OCI-LY1 (cell line): ENCODE measurements around the gene TMEM233.

Experiments used
- H2AFZ ChIP-seq: fragments of 200-600 bp; sonication (generic), shearing (Covaris generic); 2 replicates; pipeline ENCODE4 v1.6.0; 2014; ENCODE audit warnings: antibody characterized with exemption, mild to moderate bottlenecking, low read length
- H3F3A ChIP-seq: fragments of 200-600 bp; sonication (generic), shearing (Covaris generic); 2 replicates; pipeline ENCODE4 v1.6.0; 2014; ENCODE audit warnings: mild to moderate bottlenecking, antibody characterized with exemption, low read length, moderate library complexity; ENCODE audit not compliant: insufficient read depth
- H3K27ac ChIP-seq: fragments of 200-600 bp; sonication (generic); 2 replicates; pipeline ENCODE4 v1.5.1; 2014; ENCODE audit warnings: low read length, mixed run types, mild to moderate bottlenecking, low read depth; ENCODE audit not compliant: poor library complexity, severe bottlenecking
- H3K27me3 ChIP-seq: fragments of 200-600 bp; sonication (generic); 2 replicates; pipeline ENCODE4 v1.6.0; 2014; ENCODE audit warnings: antibody characterized with exemption, mild to moderate bottlenecking, low read length, moderate library complexity; ENCODE audit not compliant: insufficient read depth
- H3K36me3 ChIP-seq: fragments of 200-600 bp; sonication (generic); 2 replicates; pipeline ENCODE4 v1.6.1; 2014; ENCODE audit warnings: mild to moderate bottlenecking, antibody characterized with exemption, low read length, moderate library complexity, mixed read lengths; ENCODE audit not compliant: insufficient read depth
- H3K4me1 ChIP-seq: fragments of 200-600 bp; sonication (generic); 2 replicates; pipeline ENCODE4 v1.5.1; 2014; ENCODE audit warnings: mild to moderate bottlenecking, low read length, moderate library complexity; ENCODE audit not compliant: insufficient read depth, severe bottlenecking
- H3K4me2 ChIP-seq: fragments of 200-600 bp; sonication (generic), shearing (Covaris generic); 2 replicates; pipeline ENCODE4 v1.6.1; 2014; ENCODE audit warnings: low read length
- H3K4me3 ChIP-seq: fragments of 200-600 bp; sonication (generic); 2 replicates; pipeline ENCODE4 v1.5.1; 2014; ENCODE audit warnings: low read length, low read depth, mild to moderate bottlenecking, mixed read lengths; ENCODE audit not compliant: poor library complexity, severe bottlenecking
- H3K79me2 ChIP-seq: fragments of 200-600 bp; shearing (Covaris generic); 2 replicates; pipeline ENCODE4 v1.6.1; 2016; ENCODE audit warnings: mixed run types, low read length, mixed read lengths; ENCODE audit not compliant: insufficient read depth
- H3K9ac ChIP-seq: fragments of 200-600 bp; sonication (generic), shearing (Covaris generic); 2 replicates; pipeline ENCODE4 v1.6.1; 2014; ENCODE audit warnings: mild to moderate bottlenecking, low read length, mixed read lengths
- H3K9me2 ChIP-seq: fragments of 200-600 bp; sonication (generic), shearing (Covaris generic); 2 replicates; pipeline ENCODE4 v1.6.1; 2014; ENCODE audit warnings: low read depth, mild to moderate bottlenecking, low read length, mixed read lengths
- H3K9me3 ChIP-seq: fragments of 200-600 bp; shearing (Covaris generic); 2 replicates; pipeline ENCODE4 v1.6.1; 2014; ENCODE audit warnings: low read length, mixed read lengths
- H4K20me1 ChIP-seq: fragments of 200-600 bp; sonication (generic), shearing (Covaris generic); 2 replicates; pipeline ENCODE4 v1.6.0; 2016; ENCODE audit warnings: mild to moderate bottlenecking, low read length; ENCODE audit not compliant: insufficient read depth
- EZH2 ChIP-seq: fragments of 200-600 bp; sonication (generic), shearing (Covaris generic); IDR thresholded peaks from 2 replicates; pipeline ENCODE4 v1.8.0; 2017; ENCODE audit warnings: borderline replicate concordance, mixed run types, mild to moderate bottlenecking, antibody characterized with exemption, low read length, moderate library complexity, mixed read lengths
- TF ChIP-seq, protein P1 (sequence below): fragments of 200-600 bp; sonication (generic), shearing (Covaris generic); IDR thresholded peaks from 2 replicates; pipeline ENCODE4 v1.5.1; 2017; ENCODE audit warnings: mild to moderate bottlenecking, antibody characterized with exemption, low read length, moderate library complexity, mixed read lengths

Gene TMEM233

DNA sequence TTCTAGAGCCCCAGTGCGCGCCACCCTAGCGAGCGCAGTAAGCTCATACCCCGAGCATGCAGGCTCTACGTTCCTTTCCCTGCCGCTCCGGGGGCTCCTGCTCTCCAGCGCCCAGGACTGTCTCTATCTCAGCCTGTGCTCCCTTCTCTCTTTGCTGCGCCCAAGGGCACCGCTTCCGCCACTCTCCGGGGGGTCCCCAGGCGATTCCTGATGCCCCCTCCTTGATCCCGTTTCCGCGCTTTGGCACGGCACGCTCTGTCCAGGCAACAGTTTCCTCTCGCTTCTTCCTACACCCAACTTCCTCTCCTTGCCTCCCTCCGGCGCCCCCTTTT, 791 bp downstream of the TMEM233 start:
- H3K79me2 ChIP-seq, result no peaks in the 10 kb centered on the region
- no peak overlapping the region for H3K4me3 ChIP-seq
- H3K27ac ChIP-seq, result no peak overlapping the region
- no peaks in the 10 kb centered on the region for H3K27me3 ChIP-seq
- H2AFZ ChIP-seq, result no peak overlapping the region
- H3F3A ChIP-seq, result no peaks in the 10 kb centered on the region
- no peaks in the 10 kb centered on the region for H4K20me1 ChIP-seq
- TF ChIP-seq EZH2, result no peak
- H3K4me1 ChIP-seq, result no peaks in the 10 kb centered on the region
- no peak overlapping the region for H3K4me2 ChIP-seq
- H3K9me3 ChIP-seq, result no peaks in the 10 kb centered on the region
- no peaks in the 10 kb centered on the region for H3K9me2 ChIP-seq
- no peak overlapping the region for H3K9ac ChIP-seq
- no peaks in the 10 kb centered on the region for H3K36me3 ChIP-seq

DNA sequence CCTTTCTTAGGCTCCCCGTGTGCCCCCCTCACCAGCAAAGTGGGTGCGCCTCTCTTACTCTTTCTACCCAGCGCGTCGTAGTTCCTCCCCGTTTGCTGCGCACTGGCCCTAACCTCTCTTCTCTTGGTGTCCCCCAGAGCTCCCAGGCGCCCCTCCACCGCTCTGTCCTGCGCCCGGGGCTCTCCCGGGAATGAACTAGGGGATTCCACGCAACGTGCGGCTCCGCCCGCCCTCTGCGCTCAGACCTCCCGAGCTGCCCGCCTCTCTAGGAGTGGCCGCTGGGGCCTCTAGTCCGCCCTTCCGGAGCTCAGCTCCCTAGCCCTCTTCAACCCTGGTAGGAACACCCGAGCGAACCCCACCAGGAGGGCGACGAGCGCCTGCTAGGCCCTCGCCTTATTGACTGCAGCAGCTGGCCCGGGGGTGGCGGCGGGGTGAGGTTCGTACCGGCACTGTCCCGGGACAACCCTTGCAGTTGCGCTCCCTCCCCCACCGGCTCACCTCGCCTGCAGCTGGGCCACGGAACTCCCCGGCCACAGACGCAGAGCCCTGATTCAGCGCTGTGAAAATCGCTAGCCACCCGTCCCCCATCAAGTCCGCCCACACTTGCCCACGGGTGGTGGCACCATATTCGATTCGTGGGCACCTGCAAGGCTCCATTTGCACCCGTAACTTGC, 1.3 kb downstream of the TMEM233 start:
- Histone ChIP-seq H3K9me3 (no peaks in the 10 kb centered on the region), H3K27me3 (no peaks in the 10 kb centered on the region), H3K79me2 (no peaks in the 10 kb centered on the region), H4K20me1 (no peaks in the 10 kb centered on the region), H3K9ac (no peak overlapping the region), H3K4me3 (no peak overlapping the region), H2AFZ (no peak overlapping the region), H3K27ac (no peak overlapping the region), H3K4me2 (no peak overlapping the region), H3K4me1 (no peaks in the 10 kb centered on the region), H3F3A (no peaks in the 10 kb centered on the region), H3K36me3 (no peaks in the 10 kb centered on the region), H3K9me2 (no peaks in the 10 kb centered on the region)
- TF ChIP-seq, protein P1, sequence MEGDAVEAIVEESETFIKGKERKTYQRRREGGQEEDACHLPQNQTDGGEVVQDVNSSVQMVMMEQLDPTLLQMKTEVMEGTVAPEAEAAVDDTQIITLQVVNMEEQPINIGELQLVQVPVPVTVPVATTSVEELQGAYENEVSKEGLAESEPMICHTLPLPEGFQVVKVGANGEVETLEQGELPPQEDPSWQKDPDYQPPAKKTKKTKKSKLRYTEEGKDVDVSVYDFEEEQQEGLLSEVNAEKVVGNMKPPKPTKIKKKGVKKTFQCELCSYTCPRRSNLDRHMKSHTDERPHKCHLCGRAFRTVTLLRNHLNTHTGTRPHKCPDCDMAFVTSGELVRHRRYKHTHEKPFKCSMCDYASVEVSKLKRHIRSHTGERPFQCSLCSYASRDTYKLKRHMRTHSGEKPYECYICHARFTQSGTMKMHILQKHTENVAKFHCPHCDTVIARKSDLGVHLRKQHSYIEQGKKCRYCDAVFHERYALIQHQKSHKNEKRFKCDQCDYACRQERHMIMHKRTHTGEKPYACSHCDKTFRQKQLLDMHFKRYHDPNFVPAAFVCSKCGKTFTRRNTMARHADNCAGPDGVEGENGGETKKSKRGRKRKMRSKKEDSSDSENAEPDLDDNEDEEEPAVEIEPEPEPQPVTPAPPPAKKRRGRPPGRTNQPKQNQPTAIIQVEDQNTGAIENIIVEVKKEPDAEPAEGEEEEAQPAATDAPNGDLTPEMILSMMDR, result no peak
- TF ChIP-seq EZH2, result no peak

DNA sequence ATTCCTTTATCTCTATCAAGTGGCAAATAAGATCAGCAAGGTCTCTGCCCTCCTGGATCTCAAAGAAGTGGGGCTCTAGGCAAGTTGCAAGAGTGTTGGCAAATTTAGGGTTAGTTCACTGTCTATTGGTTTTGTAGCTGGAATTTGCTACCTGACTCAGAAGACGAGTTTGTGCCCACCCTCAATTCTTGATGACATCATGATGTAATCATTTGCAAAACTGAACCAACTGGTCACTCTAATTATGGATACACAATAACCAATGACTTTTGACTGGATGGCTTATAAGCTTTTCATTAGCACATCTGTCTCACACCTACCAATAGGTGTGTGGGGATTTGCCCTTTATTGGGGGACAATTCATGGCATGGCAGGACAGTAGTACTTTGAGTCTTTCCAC, 4.6 kb downstream of the TMEM233 start:
- Histone ChIP-seq H3K4me3 (no peak overlapping the region), H3K4me1 (no peaks in the 10 kb centered on the region), H3K9me3 (no peaks in the 10 kb centered on the region), H3K27me3 (no peaks in the 10 kb centered on the region), H3K27ac (no peak overlapping the region), H4K20me1 (no peaks in the 10 kb centered on the region), H3K79me2 (no peaks in the 10 kb centered on the region), H3K9ac (no peak overlapping the region), H3K36me3 (no peaks in the 10 kb centered on the region), H2AFZ (no peak overlapping the region), H3F3A (no peaks in the 10 kb centered on the region), H3K4me2 (no peak overlapping the region), H3K9me2 (no peaks in the 10 kb centered on the region)
- TF ChIP-seq, protein P1, result no peak
- TF ChIP-seq EZH2, result no peak
